ENCODE measurements around the gene CAMTA1.
"Not testable (repeated sequence)": the region's sequence is repeated elsewhere in the genome, so short reads cannot be mapped to it uniquely, and the experiment has no call there.

Gene CAMTA1

DNA sequence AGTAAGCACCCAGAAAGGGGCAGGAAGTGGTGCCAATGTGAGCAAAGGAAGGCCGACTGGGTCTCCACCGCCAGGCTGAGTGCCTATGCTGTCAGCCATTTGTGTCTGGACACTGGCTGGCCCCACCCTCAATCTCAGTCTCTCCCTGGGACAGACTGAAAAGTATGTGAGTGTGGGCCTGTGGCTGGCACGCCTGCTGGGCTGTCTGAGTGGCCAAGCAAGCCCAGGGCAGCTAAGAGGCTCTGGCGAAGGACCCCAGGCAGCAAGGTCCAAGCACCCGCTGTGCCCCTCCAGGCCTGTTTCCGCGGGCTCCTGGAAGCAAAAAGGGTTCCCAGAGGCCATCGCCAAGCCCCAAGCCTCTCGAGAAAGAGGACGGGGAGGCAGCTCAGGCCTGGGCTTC, 892.6 kb downstream of the CAMTA1 start:
- no peak for DNase-seq

DNA sequence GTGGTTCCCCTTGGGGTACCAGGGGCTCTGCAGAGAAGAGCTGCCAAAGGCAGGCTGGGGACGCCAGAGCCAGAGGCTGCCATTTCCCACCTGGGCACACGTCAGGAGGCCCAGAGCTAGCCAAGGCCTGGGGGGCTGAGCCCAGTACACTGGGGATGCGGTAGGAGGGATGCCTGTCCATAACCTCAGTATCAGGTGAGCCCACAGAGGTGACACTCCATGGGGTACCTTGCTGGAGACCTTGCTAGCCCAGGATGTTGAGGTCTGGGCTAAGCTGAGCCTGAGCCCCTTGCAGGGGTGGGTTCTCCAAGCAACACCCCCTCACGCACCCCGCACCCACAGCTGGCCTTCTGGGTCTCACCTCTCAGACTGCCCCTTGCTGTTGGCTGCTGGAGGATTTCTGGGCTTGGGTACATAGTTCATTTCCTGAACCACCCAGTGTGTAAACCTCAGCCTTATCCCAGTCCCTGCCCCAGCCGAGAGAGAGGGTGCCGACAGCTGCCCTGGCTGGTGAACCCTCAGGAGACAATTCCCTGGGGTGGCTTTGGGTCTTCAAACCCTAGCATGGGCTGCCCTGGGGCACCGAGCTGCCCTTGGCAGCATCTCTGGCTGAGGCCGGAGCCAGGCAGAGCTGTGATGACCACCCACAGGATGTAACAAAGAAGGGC, 893.4 kb downstream of the CAMTA1 start:
- no peak for DNase-seq

GRCh38 chr1:7679159-7679872, 894.1 kb downstream of the CAMTA1 start:
- no peak for DNase-seq

DNA sequence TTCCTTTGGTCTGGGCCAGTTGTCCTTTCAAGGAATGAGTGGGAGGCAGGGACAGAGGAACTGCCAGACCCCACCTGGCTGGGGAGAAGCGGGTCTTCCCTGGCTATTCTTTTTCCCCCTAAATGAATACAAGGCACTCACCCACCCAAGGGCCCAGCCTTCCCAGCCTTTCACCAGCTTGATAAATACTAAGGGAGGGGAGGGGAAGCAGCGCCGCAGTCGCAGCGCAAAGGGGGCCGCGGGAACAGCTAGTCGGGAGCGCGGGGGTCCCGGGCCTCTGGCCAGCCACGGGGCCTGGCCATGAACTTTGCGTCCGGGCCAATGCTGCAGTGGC, 894.6 kb downstream of the CAMTA1 start:
- no peak for DNase-seq

- peak; percentile 6 to 37 for DNase-seq
These were observed 895.1 kb downstream of the CAMTA1 start for GRCh38 chr1:7680207-7680954.

DNA sequence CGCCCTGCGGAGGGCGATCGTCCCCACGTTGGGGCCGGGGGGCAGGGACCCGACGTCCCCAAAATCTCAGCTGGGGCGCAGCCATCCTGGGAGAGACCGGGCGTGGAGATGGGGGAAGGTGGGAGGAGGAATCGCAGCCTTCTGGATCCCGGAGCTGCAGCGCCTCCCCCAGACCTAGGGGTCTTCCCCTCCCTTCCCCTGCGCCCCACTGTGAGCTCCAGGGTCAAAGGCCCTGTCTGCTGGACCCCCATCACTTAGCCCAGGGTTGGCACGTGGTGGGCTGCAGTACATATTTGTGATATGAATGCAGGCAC, 895.7 kb downstream of the CAMTA1 start:
- DNase-seq: no peak

GRCh38 chr1:7681401-7681800, 896.1 kb downstream of the CAMTA1 start:
- DNase-seq: no peak

DNA sequence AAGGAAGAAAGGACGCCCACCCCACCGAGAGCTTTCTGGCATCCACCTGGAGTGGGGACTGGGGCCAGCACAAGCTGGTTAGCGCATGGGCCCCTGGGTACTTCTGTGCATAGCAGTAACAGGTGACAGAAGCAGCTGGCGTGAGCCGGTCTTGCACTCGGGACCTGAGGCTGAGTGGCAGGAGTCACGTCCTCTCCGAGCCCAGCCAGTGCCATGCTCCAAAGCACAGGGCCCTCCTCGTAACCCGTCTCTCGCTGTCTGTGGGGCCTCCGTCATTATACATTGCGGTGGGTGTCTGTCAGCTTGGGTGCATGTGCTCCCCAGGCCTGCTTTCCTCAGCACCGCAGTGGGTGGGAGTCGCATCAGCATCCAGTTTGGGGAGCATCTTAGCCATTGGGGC, 898.3 kb downstream of the CAMTA1 start:
- no peak for DNase-seq

- no peak for DNase-seq
These were observed 898.9 kb downstream of the CAMTA1 start for GRCh38 chr1:7684132-7684531.

DNA sequence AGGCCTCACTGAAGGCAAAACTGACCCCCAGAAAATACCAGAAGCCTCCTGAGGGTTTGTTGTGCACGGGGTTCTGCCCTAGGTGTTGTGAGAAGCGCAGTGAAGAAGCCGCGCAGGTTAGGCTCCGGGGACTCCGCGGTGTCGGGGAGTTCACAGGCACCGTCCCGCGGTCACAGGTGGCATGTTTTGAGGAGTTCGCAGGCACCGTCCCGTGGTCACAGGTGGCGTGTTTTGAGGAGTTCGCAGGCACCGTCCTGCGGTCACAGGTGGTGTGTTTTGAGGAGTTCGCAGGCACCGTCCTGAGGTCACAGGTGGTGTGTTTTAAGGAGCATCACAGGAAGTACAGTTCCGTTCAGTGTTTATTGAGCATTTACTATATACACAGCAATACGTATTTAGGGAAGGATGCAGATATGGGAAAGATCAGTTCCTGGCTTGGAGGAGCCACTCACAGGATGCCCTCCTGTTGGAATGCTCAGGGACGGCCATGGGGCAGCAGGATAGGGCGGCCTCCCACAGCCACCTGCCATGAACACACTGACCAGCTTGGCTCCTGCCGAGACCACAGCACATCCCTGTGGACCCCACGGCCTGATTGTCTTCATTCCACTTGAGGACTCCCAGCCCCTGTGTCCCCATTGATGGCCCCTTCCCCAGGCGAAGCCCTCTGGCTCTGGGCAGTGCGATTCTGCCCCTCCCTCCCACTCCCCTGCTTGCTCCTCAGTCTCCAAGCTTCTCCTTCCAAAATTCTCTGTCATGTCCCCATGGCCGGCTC, 899.8 kb downstream of the CAMTA1 start:
- DNase-seq: no peak

DNA sequence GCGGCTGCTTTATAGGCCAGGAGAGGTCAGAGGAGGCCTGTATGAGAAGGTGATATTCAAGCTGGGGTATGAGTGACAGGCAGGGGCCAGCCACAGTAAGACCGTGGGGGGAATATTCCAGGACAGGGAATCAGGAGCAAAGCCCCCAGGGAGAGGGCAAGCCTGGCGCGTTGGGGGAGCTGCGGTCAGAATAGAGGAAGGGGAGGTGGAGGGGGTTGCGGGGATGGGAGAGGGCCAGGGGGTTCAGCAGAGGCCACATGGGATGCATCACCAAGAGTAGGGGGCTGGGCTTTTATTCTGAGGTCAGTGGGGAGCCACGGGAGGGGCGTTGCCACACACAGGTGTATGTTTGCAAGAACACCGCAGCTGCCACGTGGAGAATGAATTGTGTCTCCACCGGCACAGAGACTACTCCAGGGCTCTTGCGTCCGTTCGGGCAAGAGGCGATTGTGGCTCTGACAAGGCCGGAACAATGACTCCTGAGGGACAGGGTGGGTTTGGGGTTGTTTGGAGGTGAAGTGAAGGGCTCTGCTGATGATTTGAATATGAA, 901.1 kb downstream of the CAMTA1 start:
- DNase-seq: no peak

GRCh38 chr1:7687411-7687810, 902.2 kb downstream of the CAMTA1 start:
- no peak for DNase-seq

- DNase-seq: no peak
These were observed 903.4 kb downstream of the CAMTA1 start for GRCh38 chr1:7688659-7689058.

DNA sequence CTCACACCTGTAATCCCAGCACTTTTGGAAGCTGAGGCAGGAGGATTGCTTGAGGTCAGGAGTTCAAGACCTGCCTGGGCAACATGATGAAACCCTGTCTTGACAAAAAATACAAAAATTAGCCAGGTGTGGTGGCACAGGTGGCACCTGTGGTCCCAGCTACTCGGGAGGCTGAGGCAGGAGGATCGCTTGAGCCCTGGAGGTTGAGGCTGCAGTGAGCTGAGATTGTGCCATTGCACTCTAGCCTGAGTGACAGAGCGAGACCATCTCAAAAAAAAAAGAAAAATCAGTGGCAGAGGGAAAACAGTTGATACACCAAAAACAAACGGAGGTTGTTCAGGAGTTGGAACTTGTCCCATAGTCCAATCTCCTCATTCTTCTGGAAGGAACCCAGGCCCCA, 904.1 kb downstream of the CAMTA1 start:
- DNase-seq: not testable (repeated sequence)

DNA sequence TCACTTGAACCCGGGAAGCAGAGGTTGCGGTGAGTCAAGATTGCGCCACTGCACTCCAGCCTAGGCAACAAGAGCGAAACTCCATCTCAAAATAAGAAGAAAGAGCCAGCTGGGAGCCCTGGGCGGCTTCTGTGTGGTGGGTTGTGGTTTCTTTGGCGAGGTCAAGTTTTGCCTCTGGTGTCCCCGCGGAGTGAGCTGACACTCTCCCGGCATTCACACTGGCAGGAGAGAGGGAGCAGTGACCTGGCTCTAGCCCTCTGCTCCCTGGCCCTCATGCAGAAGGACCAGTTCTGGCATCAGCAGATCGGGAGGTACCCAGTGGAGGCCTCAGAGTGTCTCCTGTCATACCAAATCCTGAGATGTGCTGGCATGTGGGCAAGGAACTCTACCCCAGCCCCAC, 904.8 kb downstream of the CAMTA1 start:
- no peak for DNase-seq

GRCh38 chr1:7690496-7691182, 905.4 kb downstream of the CAMTA1 start:
- no peak for DNase-seq

DNA sequence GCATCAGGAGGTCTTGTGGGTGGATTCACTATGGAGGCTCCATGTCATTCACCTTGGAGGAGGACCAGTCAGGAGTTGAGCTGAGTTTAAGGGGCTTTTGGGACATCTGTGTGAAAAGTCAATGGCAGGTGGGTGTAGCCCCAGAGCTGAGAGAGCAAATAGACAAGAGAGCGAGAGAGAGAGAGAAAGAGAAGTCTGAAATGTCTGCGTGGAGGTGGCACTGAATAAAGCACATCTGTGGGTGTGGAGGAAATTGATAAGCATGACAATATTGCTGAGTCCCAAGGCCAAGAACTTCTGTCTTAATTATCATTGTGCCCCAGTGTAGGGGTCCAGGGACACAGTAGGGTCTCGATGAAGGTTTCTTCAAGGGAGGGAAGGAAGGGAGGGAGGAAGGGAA, 906.3 kb downstream of the CAMTA1 start:
- DNase-seq: no peak

DNA sequence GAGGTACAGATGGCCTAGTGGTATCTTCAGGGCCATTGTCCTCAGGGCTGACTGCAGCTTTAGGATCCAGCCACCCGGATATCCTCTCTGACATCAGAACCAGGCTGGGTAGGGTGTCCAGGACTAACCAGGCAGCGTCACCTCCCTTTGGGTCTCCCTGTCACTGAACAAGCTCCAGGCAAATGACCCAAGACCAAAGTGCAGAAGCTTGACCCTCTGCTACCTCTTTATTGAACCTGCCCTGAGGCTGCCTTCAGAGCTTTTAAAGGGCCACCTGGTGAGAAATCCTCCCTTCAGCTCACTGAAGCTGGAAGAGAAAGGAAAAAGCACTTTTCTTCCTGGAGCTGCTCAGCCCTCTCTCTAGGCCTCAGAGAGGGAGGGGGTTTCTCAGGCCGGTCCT, 906.8 kb downstream of the CAMTA1 start:
- no peak for DNase-seq

- not testable (repeated sequence) for DNase-seq
These were observed 907.8 kb downstream of the CAMTA1 start for GRCh38 chr1:7693037-7693436.

DNA sequence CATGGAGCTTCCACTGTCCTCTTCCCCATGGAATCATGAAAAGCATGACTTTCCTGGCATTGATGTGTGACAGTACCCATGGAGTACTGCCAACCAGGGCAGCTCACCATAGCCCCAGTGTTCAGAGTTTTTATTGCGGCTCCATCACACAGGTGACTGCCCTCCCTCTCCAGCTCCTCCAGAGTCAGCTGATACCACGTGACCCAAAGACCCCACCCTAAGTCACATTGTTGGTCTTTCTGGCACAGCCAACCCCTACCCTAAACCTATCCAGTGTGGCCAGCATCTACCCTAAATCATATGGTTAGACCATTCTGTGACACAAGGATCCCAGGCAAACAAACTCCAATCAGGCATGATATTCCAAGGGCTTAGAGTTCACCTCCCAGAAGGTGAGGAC, 908.4 kb downstream of the CAMTA1 start:
- DNase-seq: no peak

DNA sequence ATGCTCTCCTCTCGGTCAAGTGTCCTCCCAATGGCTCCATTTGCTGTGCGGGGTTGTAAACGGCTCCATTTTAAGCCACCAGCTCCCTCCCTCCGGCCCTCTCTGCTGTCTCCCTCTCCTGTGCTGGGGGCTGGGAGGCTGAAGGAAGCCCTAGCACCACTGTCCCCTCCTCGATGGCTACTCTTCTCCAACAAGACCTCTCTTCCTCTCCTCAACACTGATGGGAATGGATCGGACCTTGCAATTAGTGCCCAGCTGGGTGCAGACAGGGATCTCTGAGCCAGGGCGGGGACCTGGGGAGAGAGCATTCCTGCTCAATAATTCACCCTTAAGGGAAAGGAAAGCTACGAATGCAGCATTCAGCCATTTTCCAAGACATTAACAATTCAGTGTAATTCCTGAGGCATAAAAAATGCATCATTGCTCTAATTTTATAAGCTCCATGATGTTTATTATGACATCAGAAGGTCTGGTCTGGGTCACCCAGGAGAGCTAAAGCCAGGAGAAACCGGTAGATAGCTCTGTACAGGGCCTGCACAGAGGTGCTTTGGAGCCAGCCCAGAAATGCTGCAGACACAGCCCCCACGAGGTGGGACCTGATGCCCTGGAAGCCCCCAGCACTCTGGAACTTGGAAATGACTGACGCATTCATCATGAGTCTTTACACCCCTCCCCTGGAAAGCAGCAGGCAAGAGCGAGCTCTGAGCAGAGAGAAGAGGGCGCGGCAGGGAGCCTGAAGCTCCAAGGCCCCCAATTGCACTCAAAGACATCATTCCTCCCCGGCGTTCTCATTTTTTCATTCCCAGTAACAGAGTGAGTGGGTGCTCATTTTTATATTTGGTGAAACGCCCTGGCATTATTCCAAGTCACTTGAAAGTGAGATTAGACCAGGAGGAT, 909.6 kb downstream of the CAMTA1 start:
- no peak for DNase-seq

Data from bone marrow (tissue), 2 donors.